GM13977 (cell line): ENCODE results near the gene CDKN1A.

Experiments
- DNase-seq: peaks from one replicate; pipeline ENCODE4 v3.0.0; 2012; ENCODE audit warnings: low spot score
- CTCF ChIP-seq: IDR thresholded peaks from 2 replicates; pipeline ENCODE4 v1.5.1; 2012; ENCODE audit warnings: mild to moderate bottlenecking, control low read depth; ENCODE audit not compliant: insufficient read depth; ENCODE audit errors: extremely low read depth, missing control alignments
- in situ Hi-C: fragments of 300-500 bp; cut with MboI; formaldehyde crosslinking; loops from one replicate; pipeline ENCODE4 v1.12.0; 2022; ENCODE audit warnings: low sequenced_read_pairs, low pct_unique_long_range_greater_than_20kb, mixed read lengths, inconsistent platforms; ENCODE audit not compliant: unreplicated experiment

The CDKN1A gene

GRCh38 chr6:36717231-36717825 is 38.8 kb downstream of the CDKN1A start:
- no peak for DNase-seq
- in situ Hi-C loops: no loop called here
- TF ChIP-seq CTCF: no peak

GRCh38 chr6:36717871-36718540 is 39.5 kb downstream of the CDKN1A start:
- TF ChIP-seq CTCF: no peak
- DNase-seq: no peak
- in situ Hi-C loops: no loop called here

GRCh38 chr6:36718560-36718959 is 40.0 kb downstream of the CDKN1A start:
- in situ Hi-C loops: no loop called here
- TF ChIP-seq CTCF: no peak
- DNase-seq: no peak

GRCh38 chr6:36719126-36719525 is 40.6 kb downstream of the CDKN1A start:
- DNase-seq: no peak
- TF ChIP-seq CTCF: no peak
- in situ Hi-C loops: no loop called here

GRCh38 chr6:36720251-36721141 is 42.0 kb downstream of the CDKN1A start:
- DNase-seq: no peak
- in situ Hi-C loops: no loop called here
- no peak for TF ChIP-seq CTCF

- TF ChIP-seq CTCF: no peak
- in situ Hi-C loops: no loop called here
- no peak for DNase-seq
These were observed 43.0 kb downstream of the CDKN1A start for GRCh38 chr6:36721369-36722140.
